Stimulated activated naive CD8-positive, alpha-beta T cell treated with anti-CD3 and anti-CD28 coated beads, Interleukin-15, Interleukin-2, amounts not matched to agents 100 U/mL and 50 U/mL, for 24 hours (primary cell): ENCODE results near the gene SLC16A5.
A peak's percentile ranks its signal among the peaks of the same experiment; 100 is the strongest.
"Not testable (repeated sequence)": the region's sequence is repeated elsewhere in the genome, so short reads cannot be mapped to it uniquely, and the experiment has no call there.

Experiments used
- ATAC-seq: fragments of 150-1000 bp; cut with Tn5 transposase; one replicate; pipeline ENCODE4 v1.10.0; 2021
- DNase-seq: peaks from one replicate; pipeline ENCODE4 v3.0.0; 2021

SLC16A5 gene

DNA sequence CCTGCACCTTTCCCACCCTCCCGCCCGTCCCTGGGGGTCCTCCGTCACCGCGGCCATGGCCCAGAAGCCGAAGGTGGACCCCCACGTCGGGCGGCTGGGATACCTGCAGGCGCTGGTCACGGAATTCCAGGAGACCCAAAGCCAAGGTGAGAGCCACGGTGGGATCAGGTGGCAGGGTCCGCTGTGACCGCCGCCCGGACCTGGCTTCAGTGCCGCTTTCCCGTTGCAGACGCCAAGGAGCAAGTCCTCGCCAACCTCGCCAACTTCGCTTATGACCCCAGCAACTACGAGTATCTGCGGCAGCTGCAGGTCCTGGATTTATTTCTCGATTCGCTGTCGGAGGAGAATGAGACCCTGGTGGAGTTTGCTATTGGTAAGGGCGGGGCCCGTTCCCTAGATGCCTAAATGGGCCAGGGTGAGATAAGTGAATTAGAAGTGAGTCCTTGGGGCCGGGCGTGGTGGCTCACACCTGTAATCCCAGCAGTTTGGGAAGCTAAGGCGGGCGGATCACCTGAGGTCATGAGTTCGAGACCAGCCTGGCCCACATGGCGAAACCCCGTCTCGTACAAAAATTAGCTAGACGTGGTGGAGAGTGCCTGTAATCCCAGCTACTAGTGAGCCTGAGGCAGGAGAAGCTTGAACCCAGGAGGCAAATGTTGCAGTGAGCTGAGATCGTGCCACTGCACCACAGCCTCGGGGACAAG lies 22.6 kb downstream of the SLC16A5 start:
- DNase-seq (peak; percentile 27), ATAC-seq (no peak)

DNA sequence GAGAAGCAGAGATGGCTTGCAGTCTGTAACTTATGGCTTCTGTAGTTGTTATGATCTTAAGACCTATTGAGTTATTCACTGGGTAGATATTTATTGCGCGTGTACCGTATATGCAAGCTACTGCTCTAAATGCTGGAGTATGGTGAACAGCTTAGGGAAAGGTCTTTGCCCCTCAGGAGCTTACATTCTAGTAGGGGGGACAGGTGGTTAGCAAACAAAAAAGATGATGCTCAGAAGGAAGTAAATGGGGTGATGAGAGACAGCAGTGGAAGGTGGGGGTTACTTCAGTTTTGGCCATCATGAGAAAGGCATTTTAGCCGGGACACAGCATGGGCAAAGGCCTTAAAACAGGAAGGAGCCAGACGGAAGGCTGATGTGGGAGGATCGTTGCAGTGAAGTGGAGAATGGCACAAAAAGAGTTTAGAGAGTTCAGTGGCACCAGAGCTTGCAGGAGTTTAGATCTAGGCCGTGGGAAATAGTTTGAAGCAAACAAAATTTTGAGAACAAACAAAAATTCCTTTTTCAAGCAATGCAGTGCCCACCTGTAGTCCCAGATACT lies 24.1 kb downstream of the SLC16A5 start:
- ATAC-seq, result no peak
- DNase-seq, result no peak

DNA sequence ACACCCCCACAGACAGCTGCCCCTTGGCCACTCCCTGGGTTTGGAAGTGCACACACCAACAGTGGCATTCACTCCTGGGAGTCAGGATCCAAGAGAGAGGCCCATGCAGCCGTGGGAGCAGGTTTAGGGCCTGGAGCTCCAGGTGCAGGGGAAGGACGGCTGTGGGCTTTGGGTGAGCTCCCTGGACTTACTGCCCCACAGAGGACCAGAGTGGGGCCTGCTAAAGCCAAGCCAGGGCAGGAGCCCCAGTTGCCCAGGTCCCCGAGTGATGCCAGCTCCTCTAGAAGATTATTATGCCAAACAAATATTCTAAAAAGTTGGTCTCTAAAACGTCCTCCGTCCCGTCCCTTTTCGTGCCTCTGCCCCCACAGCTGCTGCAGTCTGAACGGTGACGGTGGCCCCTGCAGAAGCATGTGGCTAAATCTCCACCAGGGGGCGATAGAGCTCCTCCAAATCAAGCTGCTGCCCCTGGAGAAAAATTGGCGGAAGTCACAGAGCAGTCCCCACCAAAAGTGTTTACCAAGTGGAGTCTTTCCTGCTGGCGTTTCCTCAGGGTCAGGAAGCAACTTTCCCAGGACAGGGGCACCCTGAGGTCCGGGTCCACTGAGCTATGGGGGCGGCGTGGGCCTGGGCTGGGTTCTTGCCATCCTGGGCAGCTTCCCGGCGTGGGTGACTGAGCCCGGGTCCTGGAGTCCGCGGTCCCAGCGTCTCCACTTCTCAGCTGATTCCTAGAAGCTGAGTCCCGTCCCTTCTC lies 26.2 kb downstream of the SLC16A5 start:
- ATAC-seq, result peak; percentile 74
- peak; percentile 92 for DNase-seq

DNA sequence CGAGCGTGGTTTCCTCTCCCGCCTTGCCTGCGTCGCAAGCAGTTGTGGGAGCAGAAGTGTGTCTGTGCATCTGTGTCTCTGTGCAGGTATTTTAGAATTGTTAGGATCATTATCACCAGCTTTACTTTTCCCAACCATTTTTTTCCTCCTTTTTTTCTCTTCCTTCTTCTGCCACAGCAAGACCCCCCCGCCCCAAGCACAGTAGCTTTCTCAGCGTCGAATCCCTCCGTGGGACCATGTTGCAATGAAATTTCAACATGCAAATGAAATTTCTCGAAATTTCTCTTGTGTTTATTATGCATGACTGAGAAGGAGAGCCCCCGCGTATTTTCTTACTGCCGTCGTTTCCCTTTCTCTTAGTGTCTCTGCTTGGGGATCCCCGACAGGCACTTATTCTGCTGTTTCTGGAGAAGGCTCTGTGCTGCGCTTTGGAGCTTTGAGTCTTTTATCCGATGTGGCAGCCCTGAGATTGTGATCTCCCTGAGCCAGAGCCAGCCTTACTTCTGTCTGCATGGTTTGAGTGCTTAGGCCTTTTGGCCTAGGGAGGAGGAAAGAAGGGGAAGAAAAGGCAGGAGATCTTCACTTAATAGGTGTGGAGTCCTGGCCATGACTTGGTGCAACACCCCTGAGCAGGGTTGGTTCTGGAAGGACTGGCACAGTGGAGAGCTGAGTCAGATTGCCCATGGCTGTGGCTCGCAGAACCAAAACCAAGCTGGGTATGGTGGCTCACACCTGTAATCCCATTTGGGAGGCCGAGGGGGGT lies 27.0 kb downstream of the SLC16A5 start:
- no peak for ATAC-seq
- peak; percentile 33 for DNase-seq

DNA sequence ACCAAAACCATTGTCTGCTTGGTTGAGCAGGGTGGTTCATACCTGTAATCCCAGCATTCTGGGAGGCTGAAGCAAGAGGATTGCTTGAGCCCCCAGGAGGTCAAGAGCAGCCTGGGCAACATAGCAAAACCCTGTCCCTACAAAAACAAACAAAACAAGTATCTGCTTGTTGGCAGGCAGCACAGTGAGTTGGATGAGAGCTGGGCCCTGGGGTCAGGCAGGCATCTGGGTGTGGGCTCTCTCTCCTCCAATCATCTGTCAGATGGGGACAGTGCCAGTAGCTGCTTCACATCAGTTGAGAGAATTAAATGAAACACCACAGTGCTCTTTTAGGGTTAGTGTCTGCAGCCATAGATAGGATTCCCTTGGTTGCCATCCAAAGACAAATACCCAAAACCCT lies 27.8 kb downstream of the SLC16A5 start:
- ATAC-seq, result no peak
- DNase-seq, result no peak

DNA sequence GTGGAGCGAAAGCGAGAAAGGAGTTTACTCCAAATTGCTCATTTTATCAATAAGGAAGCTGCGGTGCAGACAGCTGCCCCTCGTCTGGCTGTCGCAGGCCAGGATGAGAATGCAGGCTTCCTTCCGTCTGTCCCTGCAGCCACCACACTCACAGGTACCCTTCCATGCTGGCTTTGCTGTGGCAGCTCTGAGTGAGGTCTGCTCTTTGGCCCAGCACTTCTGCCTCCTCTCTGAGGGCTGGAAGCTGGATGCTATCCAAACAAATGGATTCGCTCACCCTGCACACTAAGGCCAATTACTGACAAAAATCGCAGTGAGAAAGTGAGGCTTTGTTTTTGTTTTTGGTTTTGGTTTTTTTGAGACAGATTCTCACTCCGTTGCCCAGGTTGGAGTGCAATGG lies 29.0 kb downstream of the SLC16A5 start:
- ATAC-seq (no peak), DNase-seq (no peak)

DNA sequence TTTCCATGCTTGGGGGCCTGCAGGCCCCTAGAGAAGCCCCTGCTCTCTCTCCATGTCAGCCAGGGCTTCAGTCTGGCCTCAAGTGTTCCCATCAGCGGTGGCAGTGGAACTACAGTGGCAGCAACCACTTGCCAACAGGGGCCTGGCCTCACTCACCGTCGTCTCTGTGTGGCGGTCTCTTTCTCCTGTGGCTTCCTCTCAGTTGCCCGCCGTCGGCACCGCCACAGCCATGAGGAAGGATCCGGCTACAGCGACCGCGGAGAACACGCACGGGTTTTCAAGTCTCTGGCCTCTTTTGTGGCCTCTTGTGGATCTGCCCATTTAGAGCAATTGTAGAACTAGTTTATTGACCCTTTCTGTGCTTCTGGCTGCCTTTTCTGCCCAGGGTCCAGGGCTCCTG lies 30.6 kb downstream of the SLC16A5 start:
- ATAC-seq (no peak), DNase-seq (no peak)

DNA sequence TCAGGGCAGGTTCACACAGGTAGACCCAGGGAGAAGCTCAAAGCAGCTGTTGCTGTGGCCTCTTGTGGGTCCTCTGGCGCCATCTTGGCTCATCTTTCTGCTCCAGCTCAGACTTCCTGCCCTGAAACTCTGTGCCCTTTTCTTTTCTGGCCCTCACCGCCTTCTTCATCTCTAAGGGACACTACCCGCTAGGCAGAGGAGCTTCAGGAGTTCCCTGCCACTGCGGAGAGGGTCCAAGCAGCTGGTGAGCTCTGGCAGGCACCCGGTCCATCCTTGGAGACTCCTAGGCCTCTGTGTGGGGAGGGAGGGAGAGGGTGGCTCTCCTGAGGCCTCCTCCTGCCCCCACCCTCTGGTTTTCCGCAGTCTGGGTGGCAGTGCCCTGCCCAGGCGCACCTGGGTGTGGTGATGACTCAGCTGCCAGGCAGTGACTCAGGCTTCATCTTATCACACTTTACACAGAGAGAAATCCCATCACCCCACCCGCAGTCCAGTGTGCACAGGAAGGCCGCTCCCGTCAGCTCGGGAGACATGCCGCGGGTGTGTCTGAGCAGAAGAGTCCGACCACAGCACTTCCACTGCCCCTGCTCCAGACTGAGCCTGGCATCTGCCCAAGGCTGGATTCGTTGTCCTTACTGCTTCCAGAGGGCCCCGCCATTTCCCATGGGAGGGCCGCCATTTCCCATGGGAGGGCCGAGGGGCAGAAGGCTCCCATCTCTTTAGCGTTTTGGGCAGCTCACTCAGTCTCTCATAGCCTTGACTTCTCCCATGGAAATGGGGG lies 36.5 kb downstream of the SLC16A5 start:
- ATAC-seq, result peak; percentile 90
- peak; percentile 69 for DNase-seq

DNA sequence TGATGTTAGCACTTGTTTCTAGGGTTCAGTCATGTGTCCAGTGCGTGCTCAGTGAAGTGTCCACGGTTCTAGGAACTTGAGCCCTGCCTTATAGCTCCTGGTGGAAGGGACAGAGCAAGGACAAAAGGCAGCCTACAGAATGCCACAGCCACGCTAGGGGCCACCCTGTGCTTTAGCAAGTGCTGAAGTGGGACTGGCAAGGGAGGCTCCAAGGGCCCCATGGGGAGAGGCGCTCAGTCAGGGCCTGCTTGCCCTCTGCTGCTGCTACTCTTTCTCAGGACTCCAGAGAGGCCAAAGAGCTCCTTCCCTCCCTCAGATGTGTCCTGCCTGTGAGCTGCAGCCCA lies 37.0 kb downstream of the SLC16A5 start:
- DNase-seq, result no peak
- no peak for ATAC-seq

DNA sequence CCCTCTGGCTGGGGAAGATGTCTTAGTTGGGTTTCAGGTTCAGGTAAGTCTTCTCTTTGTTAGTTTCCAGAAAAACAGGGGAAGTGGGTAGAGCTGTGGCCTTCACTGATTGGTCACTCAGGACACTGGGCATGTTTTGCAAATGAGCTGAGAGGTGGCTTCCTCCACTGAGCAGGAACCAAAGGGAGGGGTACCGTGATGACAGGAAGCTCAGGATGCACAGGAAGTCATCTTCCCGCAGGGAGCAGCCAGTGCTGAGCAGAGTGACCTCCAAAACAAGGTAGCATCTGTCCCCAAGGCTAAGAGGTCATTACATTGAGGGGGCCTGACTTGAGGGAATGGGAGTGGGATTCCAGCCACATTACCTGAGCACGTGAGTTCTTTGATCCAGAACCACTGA lies 38.2 kb downstream of the SLC16A5 start:
- no peak for ATAC-seq

DNA sequence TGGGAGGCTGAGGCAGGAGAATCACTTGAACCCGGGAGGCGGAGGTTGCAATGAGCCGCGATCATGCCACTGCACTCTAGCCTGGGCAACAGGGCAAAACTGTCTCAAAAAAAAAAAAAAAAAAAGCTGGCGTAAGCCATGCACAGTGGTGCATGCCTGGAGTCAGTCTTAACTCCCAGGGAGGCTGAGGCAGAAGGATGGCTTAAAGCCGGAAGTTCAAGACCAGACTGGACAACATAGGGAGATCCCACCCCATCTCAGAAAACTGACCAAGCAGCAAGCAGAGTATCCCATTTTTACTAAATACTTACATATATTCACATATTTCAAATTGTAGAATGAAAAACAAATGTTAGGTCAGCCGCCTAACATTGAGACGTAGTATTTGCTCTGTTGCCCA lies 39.2 kb downstream of the SLC16A5 start:
- no peak for DNase-seq
- no peak for ATAC-seq

More for the DNA sequence above, 38.2 kb downstream of the SLC16A5 start:
- no peak for DNase-seq

DNA sequence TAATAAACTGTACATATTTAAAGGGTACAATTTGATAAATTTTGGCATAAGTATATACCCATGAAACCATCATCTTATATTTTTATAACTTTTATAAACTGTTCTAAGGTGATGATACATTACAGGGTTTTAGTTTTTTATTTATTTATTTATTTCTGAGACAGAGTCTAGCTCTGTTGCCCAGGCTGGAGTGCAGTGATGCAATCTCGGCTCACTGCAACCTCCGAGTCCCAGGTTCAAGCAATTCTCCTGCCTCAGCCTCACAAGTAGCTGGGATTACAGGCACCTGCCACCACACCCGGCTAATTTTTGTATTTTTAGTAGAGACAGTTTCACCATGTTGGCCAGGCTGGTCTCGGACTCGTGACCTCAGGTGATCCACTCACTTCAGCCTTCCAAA lies 40.2 kb downstream of the SLC16A5 start:
- not testable (repeated sequence) for ATAC-seq, DNase-seq

DNA sequence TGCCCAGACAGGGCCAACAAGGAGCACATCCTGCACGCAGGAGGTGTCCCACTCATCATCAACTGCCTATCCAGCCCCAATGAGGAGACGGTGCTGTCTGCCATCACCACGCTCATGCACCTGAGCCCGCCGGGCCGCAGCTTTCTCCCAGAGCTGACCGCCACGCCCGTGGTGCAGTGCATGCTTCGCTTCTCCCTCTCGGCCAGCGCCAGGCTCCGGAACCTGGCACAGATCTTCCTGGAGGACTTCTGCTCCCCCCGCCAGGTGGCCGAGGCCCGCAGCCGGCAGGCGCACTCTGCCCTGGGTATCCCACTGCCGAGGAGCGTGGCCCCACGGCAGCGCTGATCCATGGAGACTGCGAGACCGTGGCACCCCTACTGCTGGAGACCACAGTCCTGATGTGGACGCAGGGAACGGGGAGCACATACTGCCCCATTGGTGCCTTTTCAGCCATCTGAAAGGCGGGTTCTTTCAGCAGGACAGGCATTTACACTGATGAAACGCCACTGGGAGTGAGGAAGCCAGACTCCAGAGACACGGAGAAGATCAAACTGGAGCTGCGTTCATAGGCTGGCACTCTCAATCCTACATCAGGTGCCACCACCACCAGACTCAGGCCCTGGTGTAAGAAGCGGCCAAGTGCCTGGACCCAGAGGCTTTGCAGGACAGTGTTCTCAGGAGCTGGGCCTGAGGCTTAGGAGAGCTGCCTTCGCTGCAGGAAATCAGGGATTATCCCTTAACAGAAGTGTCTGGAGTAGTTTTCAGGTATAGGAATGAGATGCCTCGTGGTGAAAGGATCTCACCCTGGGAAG lies 41.1 kb downstream of the SLC16A5 start:
- ATAC-seq, result no peak
- no peak for DNase-seq

DNA sequence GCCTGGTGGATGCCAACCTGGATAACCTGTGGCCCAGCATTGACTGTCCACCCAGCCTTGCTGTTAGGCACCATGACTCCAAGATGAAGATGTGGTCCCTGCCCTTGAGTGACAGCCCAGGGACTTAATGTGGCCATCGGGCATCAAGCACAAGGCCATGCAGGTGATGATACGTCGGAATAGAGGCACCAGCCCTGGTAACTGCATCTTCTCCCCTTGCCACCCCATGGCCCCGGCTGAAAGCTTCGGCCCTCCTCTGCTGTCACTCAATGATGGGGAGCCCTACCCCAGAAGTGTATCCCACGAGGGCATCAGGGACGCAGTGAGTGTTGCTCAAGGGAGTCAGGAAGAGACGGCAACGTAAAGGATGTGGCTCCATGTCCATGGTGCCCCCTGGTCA lies 41.8 kb downstream of the SLC16A5 start:
- ATAC-seq (no peak), DNase-seq (no peak)

DNA sequence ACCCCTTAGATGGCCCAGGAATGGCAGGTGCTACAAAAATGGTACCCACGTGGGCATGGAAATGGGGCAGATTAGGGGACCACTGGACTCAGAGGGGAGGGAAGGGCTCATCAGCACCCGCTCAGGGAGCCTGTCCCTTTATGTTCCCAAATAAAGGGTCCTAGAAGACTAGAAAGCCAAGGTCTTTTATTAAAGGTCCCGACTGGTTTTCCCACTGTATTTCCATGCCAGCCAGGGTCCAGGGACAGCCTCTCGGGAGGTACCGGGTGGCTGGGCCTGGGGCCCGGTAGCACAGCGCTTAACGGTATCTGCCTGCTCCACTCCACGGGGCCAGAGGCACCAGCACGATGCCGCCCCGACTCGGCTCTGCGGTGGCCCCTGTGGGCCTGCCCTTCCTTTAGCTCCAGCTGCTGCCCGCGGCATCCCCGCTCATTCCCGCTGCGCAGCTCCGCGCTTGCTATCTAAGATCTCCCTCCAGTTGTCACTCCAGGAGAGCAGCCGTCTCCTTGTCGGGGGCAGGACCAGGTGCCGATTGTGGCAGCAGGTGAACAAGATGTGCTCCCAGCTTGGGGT lies 42.4 kb downstream of the SLC16A5 start:
- no peak for ATAC-seq
- no peak for DNase-seq

DNA sequence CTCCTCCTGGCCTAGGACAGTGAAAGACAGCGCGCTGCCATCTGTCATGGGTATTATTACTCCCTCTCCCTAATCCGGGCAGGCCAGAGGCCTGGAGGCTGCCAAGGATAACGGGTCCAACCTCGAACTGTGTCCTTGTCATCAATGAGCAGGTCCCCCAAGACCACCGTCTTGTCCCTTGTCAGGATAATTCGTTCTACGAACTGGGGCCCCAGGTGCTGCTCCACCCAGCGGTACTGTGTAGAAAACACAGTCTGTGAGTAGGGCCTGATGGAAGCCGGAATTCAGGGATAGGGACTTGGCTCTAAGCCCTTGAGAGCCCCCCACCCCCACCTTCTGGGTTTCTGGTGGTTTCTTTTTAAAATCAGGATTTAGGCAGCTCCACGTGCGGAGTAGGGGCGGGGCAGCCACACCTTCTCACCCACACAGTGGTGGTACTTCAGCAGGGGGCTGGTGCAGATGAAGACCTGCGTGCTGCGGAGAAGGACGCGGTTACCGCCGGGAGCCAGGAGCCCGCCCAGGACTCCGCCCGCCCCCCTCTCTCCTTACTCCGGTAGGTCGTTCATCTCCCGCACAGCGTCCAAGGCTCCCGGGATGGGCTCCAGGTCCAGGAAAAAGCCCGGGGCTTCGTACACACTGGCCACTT lies 43.0 kb downstream of the SLC16A5 start:
- peak; percentile 61 for DNase-seq

DNA sequence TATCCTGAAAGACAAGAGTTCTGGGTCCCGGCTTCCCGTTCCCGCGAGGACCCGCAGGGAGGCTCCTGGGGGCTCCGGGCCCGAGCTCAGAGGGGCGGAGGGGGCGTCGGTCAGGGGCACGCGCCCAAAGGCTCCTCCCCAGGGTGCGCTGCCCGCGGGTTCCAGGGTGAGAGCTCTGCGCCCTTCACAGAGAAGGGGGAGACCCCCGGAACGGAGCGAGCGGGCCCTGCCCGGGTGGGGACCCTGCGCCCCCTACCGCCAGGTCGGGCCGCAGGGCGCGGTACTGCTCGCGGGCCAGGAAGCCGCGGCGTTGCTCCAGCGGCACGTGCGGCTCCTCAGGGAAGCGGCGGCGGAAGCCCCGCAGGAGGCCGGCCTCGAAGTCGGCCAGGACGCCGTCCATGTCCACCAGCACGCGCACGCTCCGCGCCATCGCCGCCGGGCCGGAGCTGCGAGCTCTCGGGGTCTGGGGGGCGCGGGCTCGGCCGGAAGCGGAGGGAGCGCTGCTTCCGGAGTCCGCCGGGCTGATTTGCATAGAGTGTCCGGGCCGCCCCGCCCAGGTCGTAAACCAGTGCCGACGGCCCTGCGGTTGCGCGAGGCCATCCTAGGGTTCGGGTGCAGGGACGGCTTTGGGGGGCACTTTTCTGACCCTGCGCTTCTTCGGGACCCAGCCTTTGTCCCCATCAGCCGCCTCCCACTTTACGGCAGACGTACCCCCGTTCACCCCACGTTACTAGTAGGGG lies 43.7 kb downstream of the SLC16A5 start, which contains the start of gene NT5C:
NT5C (minus strand) TSS at position 465 of the 740 bp plus-strand sequence; CDS start at position 430, 35 bp downstream.
- peak; percentile 88 for ATAC-seq
- peak; percentile 86 for DNase-seq

More for the DNA sequence above, 43.0 kb downstream of the SLC16A5 start:
- peak; percentile 55 for ATAC-seq

DNA sequence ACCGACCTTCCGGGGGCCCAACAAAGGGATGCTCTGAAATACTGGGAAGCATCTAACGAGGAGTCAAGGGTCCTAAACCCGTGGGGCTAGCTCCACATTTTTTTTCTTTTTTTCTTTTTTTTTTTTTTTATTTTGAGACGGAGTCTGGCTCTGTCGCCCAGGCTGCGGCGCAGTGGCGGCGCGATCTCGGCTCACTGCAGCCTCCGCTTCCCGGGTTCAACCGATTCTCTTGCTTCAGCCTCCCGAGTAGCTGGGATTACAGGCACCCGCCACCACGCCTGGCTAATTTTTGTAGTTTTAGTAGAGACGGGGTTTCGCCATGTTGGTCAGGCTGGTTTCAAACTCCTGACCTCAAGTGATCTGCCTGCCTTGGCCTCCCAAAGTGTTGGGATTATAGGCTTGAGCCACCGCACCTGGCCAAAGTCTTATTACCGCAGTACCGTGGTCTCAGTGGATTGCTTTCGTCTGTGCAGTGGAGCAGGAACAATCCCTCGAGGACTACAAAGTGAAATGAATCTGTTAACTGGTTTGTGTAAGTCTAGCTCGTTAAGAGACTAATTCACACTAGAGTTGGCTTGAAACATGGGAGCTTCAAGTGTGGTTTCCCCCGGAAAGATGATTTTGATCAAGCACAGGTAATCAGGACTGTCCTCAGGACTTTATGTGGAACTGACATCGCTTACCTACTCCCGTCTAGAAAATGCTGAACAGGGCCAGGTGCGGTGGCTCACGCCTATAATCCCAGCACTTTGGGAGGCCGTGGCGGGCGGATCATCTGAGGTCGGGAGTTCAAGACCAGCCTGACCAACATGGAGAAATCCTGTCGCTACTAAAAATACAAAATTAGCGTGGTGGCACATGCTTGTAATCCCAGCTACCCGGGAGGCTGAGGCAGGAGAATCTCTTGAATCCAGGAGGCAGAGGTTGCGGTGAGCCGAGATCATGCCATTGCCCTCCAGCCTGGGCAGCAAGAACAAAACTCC lies 44.6 kb downstream of the SLC16A5 start:
- not testable (repeated sequence) for DNase-seq

More for the DNA sequence above, 44.6 kb downstream of the SLC16A5 start:
- not testable (repeated sequence) for ATAC-seq
